K562 (cell line): Measurements from ENCODE around the gene PCBP4. TPM values are rescaled to one million over a fixed set of nuclear protein-coding genes. Genes with fewer than 3 reads are reported as not detected.

ENCODE experiments used
- ARID3B ChIP-seq: fragments of 250-450 bp; sonication (Bioruptor Pico); IDR thresholded peaks from 2 replicates; pipeline ENCODE4 v1.4.0; 2020; ENCODE audit warnings: borderline replicate concordance
- BRD4 ChIP-seq: fragments of 200-600 bp; sonication (generic); IDR thresholded peaks from 2 replicates; pipeline ENCODE4 v1.6.1; 2017; ENCODE audit warnings: inconsistent platforms
- CHCHD3 ChIP-seq: fragments of 250-450 bp; sonication (Bioruptor Pico); IDR thresholded peaks from 2 replicates; pipeline ENCODE4 v2.1.2; 2022; ENCODE audit warnings: mild to moderate bottlenecking
- DEAF1 ChIP-seq: fragments of 450-650 bp; formaldehyde crosslinking; IDR thresholded peaks from 2 replicates; pipeline ENCODE4 v1.4.0; 2020; ENCODE audit warnings: mild to moderate bottlenecking, moderate library complexity
- DNMT1 ChIP-seq: fragments of 450-650 bp; IDR thresholded peaks from 2 replicates; pipeline ENCODE4 v1.6.1; 2016; ENCODE audit warnings: antibody characterized with exemption, mild to moderate bottlenecking
- E2F5 ChIP-seq: sonication (generic); formaldehyde crosslinking; IDR thresholded peaks from 2 replicates; pipeline ENCODE4 v1.8.0; 2022; ENCODE audit warnings: mild to moderate bottlenecking, missing genetic modification reagents
- FOXM1 ChIP-seq, 2 experiments: fragments of 450-650 bp in 1 of 2; sonication (generic) in 1 of 2; formaldehyde crosslinking in 1 of 2; IDR thresholded peaks; 2 replicates each; pipeline versions ENCODE4 v1.6.1 to v1.9.0; 2017 to 2022; ENCODE audit warnings: low read depth in 2 of 2, mild to moderate bottlenecking in 2 of 2, missing genetic modification reagents in 1 of 2, moderate library complexity in 1 of 2
- ILF3 ChIP-seq: fragments of 450-650 bp; IDR thresholded peaks from 2 replicates; pipeline ENCODE4 v1.6.1; 2018; ENCODE audit warnings: antibody characterized with exemption, mild to moderate bottlenecking, moderate library complexity, borderline replicate concordance
- MAFK ChIP-seq: IDR thresholded peaks from 2 replicates; pipeline ENCODE4 v1.6.1; 2011; ENCODE audit warnings: low read length, improper control_type of control experiment
- MTF1 ChIP-seq: fragments of 250-450 bp; sonication (Bioruptor Pico); IDR thresholded peaks from 2 replicates; pipeline ENCODE4 v1.9.0; 2021; ENCODE audit warnings: moderate library complexity, mild to moderate bottlenecking, inconsistent platforms, borderline replicate concordance
- PCBP1 ChIP-seq: fragments of 200-400 bp; formaldehyde crosslinking; IDR thresholded peaks from 2 replicates; pipeline ENCODE4 v1.6.1; 2018; ENCODE audit warnings: mild to moderate bottlenecking, low read depth, low read length; ENCODE audit not compliant: poor library complexity, severe bottlenecking
- TAL1 ChIP-seq: fragments of 450-650 bp; IDR thresholded peaks from 2 replicates; pipeline ENCODE4 v1.6.1; 2016; ENCODE audit warnings: mild to moderate bottlenecking
- ZNF398 ChIP-seq: fragments of 250-450 bp; sonication (Bioruptor Pico); IDR thresholded peaks from 2 replicates; pipeline ENCODE4 v1.8.0; 2021; ENCODE audit warnings: moderate library complexity, mild to moderate bottlenecking, inconsistent platforms
- ZSCAN32 ChIP-seq: fragments of 450-650 bp; formaldehyde crosslinking; IDR thresholded peaks from 2 replicates; pipeline ENCODE4 v1.4.0; 2020; ENCODE audit warnings: mild to moderate bottlenecking, moderate library complexity
- polyA plus RNA-seq, 8 experiments: library from polyadenylated mRNA; depleted of rRNA in 4 of 8; stranded (reverse) in 5 of 8; unstranded in 3 of 8; fragments of >200 nt; fragmentation: Nextera tagmentation in 2 of 8; fragmentation: Illumina TruSeq in 1 of 8; extraction: Ambion mirVana in 2 of 8; extraction: Trizol in 1 of 8; gene quantifications; 2 replicates each; pipeline versions ENCODE4 v1.2.1 to v1.2.3, GENCODE V29; 2011 to 2014; ENCODE audit warnings: inconsistent platforms in 1 of 8, missing spikeins in 1 of 8
- total RNA-seq, 7 experiments: library from RNA; depleted of rRNA in 6 of 7; stranded (reverse); fragments of >200 nt in 6 of 7; fragmentation: Illumina TruSeq in 2 of 7; extraction: Trizol in 2 of 7; gene quantifications; 2 replicates each; pipeline versions ENCODE4 v1.2.1 to v1.2.3, GENCODE V29; 2011 to 2021; ENCODE audit warnings: low replicate concordance in 1 of 7

The PCBP4 gene
- total and polyA plus RNA-seq, 9 of the 15 experiments (the other 6 are each of a cell fraction or from before 2014, with no cell fraction given) = 0.06 to 5.8 (median 2.6) TPM

GRCh38 chr3:51982838-51983577 lies 15.8 kb upstream of the PCBP4 start, which contains the start of gene ACY1 (continued):
- TF ChIP-seq ZNF398 (CRISPR knock-in tag) (no peak), E2F5 (no peak), ILF3 (no peak), MTF1 (CRISPR knock-in tag) (no peak), ARID3B (no peak), BRD4 (no peak), CHCHD3 (CRISPR knock-in tag) (no peak), FOXM1 (IDR thresholded peaks at IDR 0.05; ENCODE audit: low read depth) (no peak), FOXM1 (CRISPR knock-in tag; IDR thresholded peaks at IDR 0.05; ENCODE audit: low read depth) (no peak), ZSCAN32 (no peak), DNMT1 (no peak), DEAF1 (CRISPR knock-in tag) (no peak), PCBP1 (no peak), TAL1 (no peak), MAFK (no peak)
